Nephron progenitor cell (in vitro differentiated cells): Measurements from ENCODE around the gene TIMP2.

Experiments used
- DNase-seq: peaks from one replicate; pipeline ENCODE4 v3.0.0; 2021
- H3K27ac Mint-ChIP-seq: 2 replicates; pipeline ENCODE4 v1.8.0; 2021; ENCODE audit warnings: mild to moderate bottlenecking, moderate library complexity, mixed read lengths
- H3K27me3 Mint-ChIP-seq: 2 replicates; pipeline ENCODE4 v1.8.0; 2021; ENCODE audit warnings: mild to moderate bottlenecking, low read depth, mixed read lengths; ENCODE audit not compliant: poor library complexity
- H3K36me3 Mint-ChIP-seq: 2 replicates; pipeline ENCODE4 v1.8.0; 2021; ENCODE audit warnings: low read depth, mixed read lengths
- H3K4me1 Mint-ChIP-seq: 2 replicates; pipeline ENCODE4 v1.8.0; 2021; ENCODE audit warnings: mixed read lengths
- H3K4me3 Mint-ChIP-seq: 2 replicates; pipeline ENCODE4 v1.8.0; 2021; ENCODE audit warnings: mild to moderate bottlenecking, moderate library complexity, mixed read lengths
- H3K9me3 Mint-ChIP-seq: 2 replicates; pipeline ENCODE4 v1.8.0; 2021; ENCODE audit warnings: mild to moderate bottlenecking, moderate library complexity, mixed read lengths
- TF ChIP-seq, protein P1 (sequence below): fragments of 200-600 bp; sonication (generic); IDR thresholded peaks from 2 replicates; pipeline ENCODE4 v1.5.0; 2021; ENCODE audit warnings: antibody characterized with exemption

The TIMP2 gene

DNA sequence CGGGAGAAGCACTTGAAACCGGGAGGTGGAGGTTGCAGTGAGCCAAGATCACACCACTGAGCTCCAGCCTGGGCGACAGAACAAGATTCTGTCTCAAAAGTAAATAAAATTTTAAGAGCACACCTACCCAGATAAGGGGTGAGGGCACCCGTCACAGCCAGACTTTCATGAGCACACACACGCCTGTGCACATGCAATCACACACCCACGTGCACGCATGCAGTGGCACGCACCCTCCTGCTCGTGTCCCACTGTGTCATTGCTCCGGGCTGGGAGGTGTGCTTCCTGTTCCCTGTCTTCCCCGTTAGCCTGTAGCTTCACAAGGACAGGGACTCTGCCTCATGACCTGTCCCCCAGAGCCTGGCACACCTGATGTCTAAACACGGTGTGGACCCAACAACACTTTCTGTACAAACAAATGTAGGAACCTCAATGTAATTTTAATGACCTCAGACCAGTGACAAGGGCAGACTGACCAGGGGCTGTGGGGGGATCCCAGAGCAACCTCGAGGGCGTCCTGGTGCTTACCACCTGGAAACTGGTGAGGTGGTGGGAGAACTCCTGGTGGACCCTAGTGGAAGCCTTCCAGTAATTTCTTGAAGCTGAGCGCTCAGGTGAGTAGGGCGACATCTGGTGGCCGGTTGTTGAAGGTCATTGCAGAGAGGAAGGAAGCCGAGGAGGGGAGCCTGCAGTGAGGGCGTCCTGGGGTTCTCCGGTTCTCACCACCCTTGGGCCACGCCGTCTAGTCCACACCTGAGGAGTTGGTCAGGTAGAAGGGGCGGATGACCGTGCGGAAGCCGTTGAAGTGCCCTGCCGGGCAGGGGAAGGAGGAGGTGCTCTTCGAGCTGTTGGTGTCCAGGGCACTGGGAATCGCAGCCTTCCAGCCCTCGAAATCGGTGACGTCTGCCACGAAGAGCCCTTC is 45.9 kb upstream of the TIMP2 start:
- Mint-ChIP-seq H3K36me3 (no peaks in the 10 kb centered on the region), H3K27me3 (peaks cover 4% of the 10 kb centered on the region), H3K4me3 (peak overlapping the region; percentile 64), H3K4me1 (peaks cover 75% of the 10 kb centered on the region), H3K9me3 (no peaks in the 10 kb centered on the region), H3K27ac (peak overlapping the region; percentile 89)
- peak; percentile 88 for DNase-seq
- TF ChIP-seq, protein P1, sequence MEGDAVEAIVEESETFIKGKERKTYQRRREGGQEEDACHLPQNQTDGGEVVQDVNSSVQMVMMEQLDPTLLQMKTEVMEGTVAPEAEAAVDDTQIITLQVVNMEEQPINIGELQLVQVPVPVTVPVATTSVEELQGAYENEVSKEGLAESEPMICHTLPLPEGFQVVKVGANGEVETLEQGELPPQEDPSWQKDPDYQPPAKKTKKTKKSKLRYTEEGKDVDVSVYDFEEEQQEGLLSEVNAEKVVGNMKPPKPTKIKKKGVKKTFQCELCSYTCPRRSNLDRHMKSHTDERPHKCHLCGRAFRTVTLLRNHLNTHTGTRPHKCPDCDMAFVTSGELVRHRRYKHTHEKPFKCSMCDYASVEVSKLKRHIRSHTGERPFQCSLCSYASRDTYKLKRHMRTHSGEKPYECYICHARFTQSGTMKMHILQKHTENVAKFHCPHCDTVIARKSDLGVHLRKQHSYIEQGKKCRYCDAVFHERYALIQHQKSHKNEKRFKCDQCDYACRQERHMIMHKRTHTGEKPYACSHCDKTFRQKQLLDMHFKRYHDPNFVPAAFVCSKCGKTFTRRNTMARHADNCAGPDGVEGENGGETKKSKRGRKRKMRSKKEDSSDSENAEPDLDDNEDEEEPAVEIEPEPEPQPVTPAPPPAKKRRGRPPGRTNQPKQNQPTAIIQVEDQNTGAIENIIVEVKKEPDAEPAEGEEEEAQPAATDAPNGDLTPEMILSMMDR = peak; percentile 90

DNA sequence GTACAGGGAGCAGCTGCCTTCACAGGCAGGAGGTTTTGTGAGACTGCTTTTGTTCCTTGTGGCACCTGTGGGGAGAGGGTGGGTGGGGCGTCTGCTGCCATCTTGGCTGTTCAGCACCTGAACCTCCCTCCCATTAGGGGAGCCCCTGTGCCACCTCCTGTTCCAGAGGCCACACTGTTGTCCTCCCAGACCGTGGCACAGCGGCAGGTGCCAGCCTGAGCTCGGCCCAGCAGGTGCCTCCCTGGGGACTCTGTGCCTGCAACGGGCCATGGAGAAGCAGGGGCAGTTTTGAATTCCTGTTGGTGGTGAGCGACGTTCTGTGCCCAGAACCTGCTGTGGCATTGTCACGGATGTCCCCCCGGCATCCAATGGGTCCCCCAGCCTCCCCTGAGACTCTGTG is 44.7 kb upstream of the TIMP2 start:
- TF ChIP-seq, protein P1 = no peak
- no peak overlapping the region for H3K27ac Mint-ChIP-seq
- H3K9me3 Mint-ChIP-seq = no peaks in the 10 kb centered on the region
- H3K4me3 Mint-ChIP-seq = no peak overlapping the region
- H3K36me3 Mint-ChIP-seq = no peaks in the 10 kb centered on the region
- peaks cover 70% of the 10 kb centered on the region for H3K4me1 Mint-ChIP-seq
- DNase-seq = no peak
- H3K27me3 Mint-ChIP-seq = peaks cover 10% of the 10 kb centered on the region

DNA sequence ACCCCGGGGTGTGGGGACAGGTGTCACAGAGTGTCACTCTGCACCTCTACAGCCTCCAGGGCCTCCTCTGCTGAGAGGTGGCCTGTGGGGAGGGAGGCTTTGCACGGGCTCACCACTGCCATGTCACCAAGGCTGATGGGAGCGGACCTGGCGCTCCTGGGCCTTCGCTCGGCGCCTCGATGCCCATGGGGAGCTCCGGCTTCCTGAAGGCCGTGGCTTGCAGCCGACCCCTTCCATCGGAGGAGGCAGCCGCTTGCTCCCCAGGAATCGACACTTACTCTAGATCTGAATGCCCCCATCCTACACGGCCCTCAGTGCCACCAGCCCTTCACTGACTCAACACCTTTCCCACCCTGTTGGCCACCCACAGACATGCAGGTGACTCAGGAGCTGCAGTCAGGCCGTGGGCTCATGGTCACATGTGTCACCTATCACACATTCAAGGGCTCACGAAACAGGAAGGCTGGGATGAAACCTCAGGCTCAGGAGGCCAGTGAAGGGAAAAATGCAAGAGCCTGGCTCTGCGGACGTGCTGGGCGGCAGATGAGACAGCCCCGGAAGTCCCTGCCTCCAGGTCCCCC is 42.7 kb upstream of the TIMP2 start:
- DNase-seq = no peak
- H3K36me3 Mint-ChIP-seq = no peaks in the 10 kb centered on the region
- peaks cover 10% of the 10 kb centered on the region for H3K27me3 Mint-ChIP-seq
- TF ChIP-seq, protein P1 = no peak
- H3K4me3 Mint-ChIP-seq = no peak overlapping the region
- H3K27ac Mint-ChIP-seq = no peak overlapping the region
- peaks cover 50% of the 10 kb centered on the region for H3K4me1 Mint-ChIP-seq
- no peaks in the 10 kb centered on the region for H3K9me3 Mint-ChIP-seq

DNA sequence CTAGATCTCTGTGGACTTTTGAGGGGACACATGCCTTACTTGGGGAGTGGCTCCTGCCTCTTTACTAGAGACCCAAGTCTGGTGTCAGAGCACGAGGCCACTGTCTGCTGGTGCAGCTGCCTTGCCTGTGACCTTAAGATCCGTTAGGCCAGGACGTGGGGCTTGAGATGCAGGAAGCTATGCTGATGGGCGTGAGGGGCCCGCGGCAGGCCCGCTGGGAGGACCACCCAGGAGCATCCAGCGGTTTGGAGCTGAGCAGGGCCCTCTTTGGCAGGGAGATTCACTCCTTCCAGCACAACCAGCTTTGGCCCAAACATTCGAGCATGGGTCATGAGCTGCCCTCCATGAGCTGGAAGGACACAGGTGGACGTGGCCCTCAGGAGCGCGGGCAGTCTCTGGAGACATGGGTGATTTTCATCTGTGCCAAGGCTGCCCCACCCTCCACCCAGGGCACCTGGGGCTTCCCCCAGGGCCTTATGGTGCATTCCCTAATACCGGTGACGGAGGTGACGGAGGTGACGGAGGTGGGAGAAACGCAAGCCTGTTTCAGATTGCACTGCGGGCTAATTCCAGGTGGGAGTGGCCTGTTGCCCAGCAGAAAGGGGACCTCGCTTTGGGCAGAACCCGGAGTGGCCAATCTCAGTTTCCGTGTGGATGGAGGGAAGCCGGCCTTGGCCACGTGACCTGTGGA is 41.9 kb upstream of the TIMP2 start:
- Mint-ChIP-seq H3K4me3 (no peak overlapping the region), H3K9me3 (no peaks in the 10 kb centered on the region), H3K27me3 (peaks cover 10% of the 10 kb centered on the region), H3K4me1 (peaks cover 42% of the 10 kb centered on the region), H3K27ac (no peak overlapping the region), H3K36me3 (no peaks in the 10 kb centered on the region)
- TF ChIP-seq, protein P1 = no peak
- DNase-seq = no peak

DNA sequence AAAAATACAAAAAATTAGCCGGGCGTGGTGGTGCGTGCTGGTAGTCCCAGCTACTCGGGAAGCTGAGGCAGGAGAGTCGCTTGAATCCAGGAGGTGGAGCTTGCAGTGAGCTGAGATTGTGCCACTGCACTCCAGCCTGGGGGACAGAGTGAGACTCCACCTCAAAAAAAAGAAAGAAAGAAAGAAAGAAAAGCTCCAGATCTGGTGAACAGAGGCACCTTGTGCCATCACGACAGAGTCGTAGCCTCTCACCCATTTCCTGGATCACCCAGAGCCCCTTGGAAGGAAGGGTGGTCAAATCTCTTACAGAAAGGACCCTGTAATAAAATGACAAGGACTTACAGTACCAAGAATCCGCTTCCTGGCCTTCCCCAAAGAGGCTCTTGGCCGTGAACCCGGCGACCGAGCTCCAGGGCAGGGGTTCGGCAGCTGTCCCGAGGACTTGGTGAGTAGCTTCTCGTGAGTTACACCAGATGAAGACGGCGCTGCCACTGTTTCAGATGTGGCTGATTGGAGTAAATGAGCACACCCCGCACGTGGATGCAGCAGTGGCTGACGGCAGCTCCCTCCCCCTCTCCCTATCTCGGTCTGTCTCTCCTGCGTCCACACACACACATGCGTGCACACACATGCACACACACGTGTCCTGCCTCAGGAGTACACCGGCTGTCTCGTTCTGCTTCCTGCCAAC is 41.1 kb upstream of the TIMP2 start:
- H3K4me3 Mint-ChIP-seq = no peak overlapping the region
- TF ChIP-seq, protein P1 = no peak
- DNase-seq = no peak
- peaks cover 40% of the 10 kb centered on the region for H3K4me1 Mint-ChIP-seq
- H3K27me3 Mint-ChIP-seq = peaks cover 10% of the 10 kb centered on the region
- no peaks in the 10 kb centered on the region for H3K36me3 Mint-ChIP-seq
- H3K9me3 Mint-ChIP-seq = no peaks in the 10 kb centered on the region
- peak overlapping the region; percentile 32 for H3K27ac Mint-ChIP-seq
